ENCODE measurements around the gene KRTAP10-12. TPM values are rescaled to one million over a fixed set of nuclear protein-coding genes. Genes with fewer than 3 reads are reported as not detected.

The KRTAP10-12 gene
- total and polyA plus RNA-seq, 4 donors: not detected

DNA sequence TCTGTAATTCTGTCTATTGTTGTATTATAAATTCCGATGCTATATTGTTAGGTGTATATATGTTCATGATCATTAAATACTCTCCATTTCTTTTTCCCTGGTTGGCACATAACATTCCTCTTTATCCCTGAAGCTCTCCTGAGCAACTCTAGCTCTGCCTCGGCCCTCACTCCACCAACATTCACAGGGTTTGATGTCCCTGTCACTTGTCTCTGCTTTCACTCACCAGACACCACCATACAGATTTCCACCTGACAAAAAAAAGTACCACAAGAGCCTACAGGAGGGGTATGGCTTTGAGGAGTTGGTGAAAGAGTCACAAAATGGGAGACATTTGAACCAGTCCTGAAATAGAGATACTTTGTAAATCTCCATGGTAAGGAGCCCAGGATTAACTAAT is 23.2 kb downstream of the KRTAP10-12 start:
- Histone ChIP-seq H3K9ac (ENCODE audit: low read depth in 1 of 2, low read length in 2 of 2) (no peak overlapping the region), H3K4me3 (ENCODE audit: low read depth in 1 of 3, low read length in 3 of 3) (no peak overlapping the region), H3K9me3 (ENCODE audit: control insufficient read depth in 4 of 4, low read length in 3 of 4) (no peaks in the 10 kb centered on the region), H3K27ac (ENCODE audit: low read depth in 1 of 2, low read length in 2 of 2) (no peak overlapping the region), H3K27me3 (ENCODE audit: control insufficient read depth in 4 of 4, insufficient read depth in 4 of 4, low read length in 3 of 4) (peaks cover 0 to 23% (median 5%) of the 10 kb centered on the region in 4 donors), H3K4me1 (ENCODE audit: control insufficient read depth in 4 of 4, insufficient read depth in 4 of 4, low read length in 3 of 4) (peaks cover 0 to 3% (median 0%) of the 10 kb centered on the region in 4 donors), H3K36me3 (ENCODE audit: control insufficient read depth in 4 of 4, insufficient read depth in 3 of 4, low read depth in 1 of 4, low read length in 3 of 4) (no peaks in the 10 kb centered on the region)
- no peak for DNase-seq (ENCODE audit: low spot score)
- 86% methylated on average over 2 of the region's 2 CpGs for WGBS
- TF ChIP-seq HNF4A (conservative IDR thresholded peaks at IDR 0.05): no peak

GRCh38 chr21:44722731-44723130 is 25.8 kb downstream of the KRTAP10-12 start:
- Histone ChIP-seq H3K27ac (ENCODE audit: low read depth in 1 of 2, low read length in 2 of 2) (no peak overlapping the region), H3K4me1 (ENCODE audit: control insufficient read depth in 4 of 4, insufficient read depth in 4 of 4, low read length in 3 of 4) (peaks cover 0 to 3% (median 0%) of the 10 kb centered on the region in 4 donors), H3K9me3 (ENCODE audit: control insufficient read depth in 4 of 4, low read length in 3 of 4) (no peaks in the 10 kb centered on the region), H3K36me3 (ENCODE audit: control insufficient read depth in 4 of 4, insufficient read depth in 3 of 4, low read depth in 1 of 4, low read length in 3 of 4) (no peaks in the 10 kb centered on the region), H3K4me3 (ENCODE audit: low read depth in 1 of 3, low read length in 3 of 3) (no peak overlapping the region), H3K27me3 (ENCODE audit: control insufficient read depth in 4 of 4, insufficient read depth in 4 of 4, low read length in 3 of 4) (peaks cover 0 to 19% (median 7%) of the 10 kb centered on the region in 4 donors), H3K9ac (ENCODE audit: low read depth in 1 of 2, low read length in 2 of 2) (no peak overlapping the region)
- DNase-seq (ENCODE audit: low spot score): no peak
- TF ChIP-seq FOXA2 (IDR thresholded peaks at IDR 0.05) (no peak), JUND (IDR thresholded peaks at IDR 0.05) (no peak), ATF3 (IDR thresholded peaks at IDR 0.05) (no peak), NR2F2 (IDR thresholded peaks at IDR 0.05) (no peak), YY1 (IDR thresholded peaks at IDR 0.05) (no peak), RAD21 (IDR thresholded peaks at IDR 0.05) (no peak), RXRA (IDR thresholded peaks at IDR 0.05) (no peak), HNF4A (conservative IDR thresholded peaks at IDR 0.05) (no peak), ZBTB33 (IDR thresholded peaks at IDR 0.05) (no peak), REST (IDR thresholded peaks at IDR 0.05) (no peak), MAX (IDR thresholded peaks at IDR 0.05) (no peak), EGR1 (IDR thresholded peaks at IDR 0.05; ENCODE audit: low read depth in 2 of 2) (no peak), GABPA (IDR thresholded peaks at IDR 0.05 in 1 of 2, conservative IDR thresholded peaks at IDR 0.05 in 1 of 2) (no peak), FOXA1 (IDR thresholded peaks at IDR 0.05) (no peak), HNF4G (IDR thresholded peaks at IDR 0.05) (no peak), TAF1 (conservative IDR thresholded peaks at IDR 0.05) (no peak), SP1 (IDR thresholded peaks at IDR 0.05) (no peak)
- TF ChIP-seq, protein P1, sequence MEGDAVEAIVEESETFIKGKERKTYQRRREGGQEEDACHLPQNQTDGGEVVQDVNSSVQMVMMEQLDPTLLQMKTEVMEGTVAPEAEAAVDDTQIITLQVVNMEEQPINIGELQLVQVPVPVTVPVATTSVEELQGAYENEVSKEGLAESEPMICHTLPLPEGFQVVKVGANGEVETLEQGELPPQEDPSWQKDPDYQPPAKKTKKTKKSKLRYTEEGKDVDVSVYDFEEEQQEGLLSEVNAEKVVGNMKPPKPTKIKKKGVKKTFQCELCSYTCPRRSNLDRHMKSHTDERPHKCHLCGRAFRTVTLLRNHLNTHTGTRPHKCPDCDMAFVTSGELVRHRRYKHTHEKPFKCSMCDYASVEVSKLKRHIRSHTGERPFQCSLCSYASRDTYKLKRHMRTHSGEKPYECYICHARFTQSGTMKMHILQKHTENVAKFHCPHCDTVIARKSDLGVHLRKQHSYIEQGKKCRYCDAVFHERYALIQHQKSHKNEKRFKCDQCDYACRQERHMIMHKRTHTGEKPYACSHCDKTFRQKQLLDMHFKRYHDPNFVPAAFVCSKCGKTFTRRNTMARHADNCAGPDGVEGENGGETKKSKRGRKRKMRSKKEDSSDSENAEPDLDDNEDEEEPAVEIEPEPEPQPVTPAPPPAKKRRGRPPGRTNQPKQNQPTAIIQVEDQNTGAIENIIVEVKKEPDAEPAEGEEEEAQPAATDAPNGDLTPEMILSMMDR (IDR thresholded peaks at IDR 0.05; ENCODE audit: low read depth, low read length, missing input control): no peak
- 63% methylated on average over 5 of the region's 5 CpGs for WGBS
